ENCODE measurements around the gene C1QTNF2. TPM values are rescaled to one million over a fixed set of nuclear protein-coding genes. Genes with fewer than 3 reads are reported as not detected.
A peak's percentile ranks its signal among the peaks of the same experiment; 100 is the strongest.

Gene C1QTNF2
- total RNA-seq, 1 donor = 0.43 TPM

GRCh38 chr5:160311491-160312133 is 58.8 kb downstream of the C1QTNF2 start:
- TF ChIP-seq CTCF (IDR thresholded peaks at IDR 0.05; ENCODE audit: insufficient read depth, low read depth, low read length) = no peak
- DNase-seq (ENCODE audit: low read depth) = no peak
- H3K4me3 ChIP-seq (ENCODE audit: low read depth, low read length) = peak overlapping the region; percentile 71

GRCh38 chr5:160310552-160311295 is 59.7 kb downstream of the C1QTNF2 start:
- no peak for TF ChIP-seq CTCF (IDR thresholded peaks at IDR 0.05; ENCODE audit: insufficient read depth, low read depth, low read length)
- no peak for DNase-seq (ENCODE audit: low read depth)
- no peak overlapping the region for H3K4me3 ChIP-seq (ENCODE audit: low read depth, low read length)

- no peak for TF ChIP-seq CTCF (IDR thresholded peaks at IDR 0.05; ENCODE audit: insufficient read depth, low read depth, low read length)
- H3K4me3 ChIP-seq (ENCODE audit: low read depth, low read length) = no peak overlapping the region
- DNase-seq (ENCODE audit: low read depth) = no peak
Observed at GRCh38 chr5:160310140-160310539, 60.3 kb downstream of the C1QTNF2 start.

- TF ChIP-seq CTCF (IDR thresholded peaks at IDR 0.05; ENCODE audit: insufficient read depth, low read depth, low read length) = no peak
- H3K4me3 ChIP-seq (ENCODE audit: low read depth, low read length) = no peak overlapping the region
- DNase-seq (ENCODE audit: low read depth) = no peak
Observed at GRCh38 chr5:160306696-160307095, 63.7 kb downstream of the C1QTNF2 start.

- no peak for TF ChIP-seq CTCF (IDR thresholded peaks at IDR 0.05; ENCODE audit: insufficient read depth, low read depth, low read length)
- H3K4me3 ChIP-seq (ENCODE audit: low read depth, low read length) = no peak overlapping the region
- DNase-seq (ENCODE audit: low read depth) = no peak
Observed at GRCh38 chr5:160305319-160305718, 65.1 kb downstream of the C1QTNF2 start.

- TF ChIP-seq CTCF (IDR thresholded peaks at IDR 0.05; ENCODE audit: insufficient read depth, low read depth, low read length) = no peak
- H3K4me3 ChIP-seq (ENCODE audit: low read depth, low read length) = no peak overlapping the region
- no peak for DNase-seq (ENCODE audit: low read depth)
Observed at GRCh38 chr5:160303690-160304089, 66.7 kb downstream of the C1QTNF2 start.
